NCI-H510A treated with DMSO at 0.1 percent for 48 hours (cell line): ENCODE measurements around the gene GALNT7.
"Not testable (repeated sequence)": the region's sequence is repeated elsewhere in the genome, so short reads cannot be mapped to it uniquely, and the experiment has no call there.

Experiments used
- DNase-seq: peaks from one replicate; lab custom pipeline; 2025; lab: John Stamatoyannopoulos, UW

The GALNT7 gene

GRCh38 chr4:173167758-173168395 is 734 bp upstream of the GALNT7 start:
- DNase-seq, result peak; percentile 56

- no peak for DNase-seq
Observed at GRCh38 chr4:173169178-173169427, 492 bp downstream of the GALNT7 start.

DNA sequence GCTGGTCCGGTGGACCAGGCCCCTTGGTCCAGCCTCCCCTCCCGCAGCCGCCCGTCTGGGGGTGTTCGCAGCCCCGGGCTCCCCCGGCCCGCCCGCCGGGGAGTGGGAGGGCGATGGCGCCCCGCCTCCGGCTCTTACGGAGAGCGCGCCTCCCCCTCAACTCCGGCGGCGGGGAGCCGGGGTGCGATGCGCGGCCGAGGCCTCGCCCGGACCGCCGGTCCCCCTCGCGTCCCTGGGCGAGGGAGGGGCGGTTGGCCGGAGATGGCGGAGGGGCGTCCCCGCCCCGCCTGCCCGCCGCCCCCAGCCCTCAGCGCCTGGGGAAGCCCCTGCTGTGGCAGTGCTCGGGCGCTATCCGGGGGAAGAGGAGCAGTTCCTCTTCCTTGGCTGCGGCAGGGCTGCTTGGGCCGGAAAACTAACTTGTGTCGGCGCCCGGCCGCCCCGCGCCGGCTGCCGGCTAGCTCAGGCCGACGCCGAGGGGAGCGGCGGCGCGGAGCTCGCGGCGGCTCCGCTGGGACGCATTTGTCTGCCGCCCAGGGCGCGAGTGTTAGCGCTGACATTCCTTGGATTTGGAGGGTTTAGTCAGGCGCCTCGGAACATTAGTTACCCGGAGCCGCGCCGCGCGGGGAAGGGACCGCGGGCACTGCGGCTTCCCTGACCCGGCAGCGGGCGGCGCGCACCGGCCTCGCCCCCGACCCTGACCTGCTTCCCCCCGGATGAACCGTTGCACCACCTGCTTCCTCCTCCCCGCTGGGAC is 994 bp downstream of the GALNT7 start:
- no peak for DNase-seq

DNA sequence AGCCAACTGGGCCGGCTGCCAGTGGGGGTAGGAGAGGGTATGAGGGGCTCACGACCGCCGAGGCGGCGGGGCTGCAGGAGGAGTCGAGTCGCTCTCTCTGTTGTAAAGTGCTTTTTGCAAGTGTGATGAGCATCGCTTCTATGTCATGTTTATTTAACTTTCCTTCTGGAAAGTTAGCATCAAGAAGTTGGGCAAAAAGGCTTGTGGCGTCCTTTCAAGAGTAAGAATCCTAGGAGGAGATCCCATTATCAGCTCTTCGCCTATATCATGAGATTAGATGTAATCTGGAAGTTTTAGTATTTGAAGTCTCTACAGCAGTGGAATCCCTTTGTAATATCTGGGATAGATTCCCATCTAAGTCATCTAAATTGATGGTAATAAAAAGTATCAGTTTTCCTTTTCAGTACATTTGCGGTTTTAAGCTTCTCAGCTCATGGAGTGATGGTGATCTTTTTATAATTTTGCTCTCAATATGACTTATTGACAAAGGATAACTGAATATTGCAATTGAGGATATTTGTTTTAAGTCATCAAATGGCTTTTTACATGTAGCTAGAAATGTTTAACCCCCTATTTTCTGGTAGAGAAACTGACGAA is 1.7 kb downstream of the GALNT7 start:
- DNase-seq, result no peak

DNA sequence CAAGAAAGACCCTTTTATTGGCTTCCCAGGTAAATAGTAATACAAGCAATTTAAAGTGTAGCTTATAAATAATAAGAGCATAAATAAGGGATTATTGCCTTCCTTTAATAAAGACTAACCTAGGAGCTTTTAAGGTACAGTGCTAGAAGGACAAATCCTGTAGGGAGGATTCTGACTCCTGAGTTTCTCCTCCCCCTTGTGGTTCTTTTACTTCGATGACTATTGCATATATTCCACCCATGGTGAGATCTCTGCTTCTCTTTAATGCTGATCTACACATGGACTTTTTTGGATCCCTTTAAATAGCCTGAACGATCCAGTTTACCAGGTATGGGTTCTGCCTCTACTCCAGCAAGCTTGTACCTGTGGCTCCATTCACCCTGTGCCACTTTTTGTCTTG is 2.5 kb downstream of the GALNT7 start:
- DNase-seq, result peak; percentile 8

- DNase-seq, result no peak
Observed at GRCh38 chr4:173171987-173172386, 3.4 kb downstream of the GALNT7 start.

- no peak for DNase-seq
Observed at GRCh38 chr4:173174184-173174583, 5.6 kb downstream of the GALNT7 start.

- no peak for DNase-seq
Observed at GRCh38 chr4:173174594-173175012, 6.0 kb downstream of the GALNT7 start.

GRCh38 chr4:173176010-173176409 is 7.4 kb downstream of the GALNT7 start:
- DNase-seq, result no peak

DNA sequence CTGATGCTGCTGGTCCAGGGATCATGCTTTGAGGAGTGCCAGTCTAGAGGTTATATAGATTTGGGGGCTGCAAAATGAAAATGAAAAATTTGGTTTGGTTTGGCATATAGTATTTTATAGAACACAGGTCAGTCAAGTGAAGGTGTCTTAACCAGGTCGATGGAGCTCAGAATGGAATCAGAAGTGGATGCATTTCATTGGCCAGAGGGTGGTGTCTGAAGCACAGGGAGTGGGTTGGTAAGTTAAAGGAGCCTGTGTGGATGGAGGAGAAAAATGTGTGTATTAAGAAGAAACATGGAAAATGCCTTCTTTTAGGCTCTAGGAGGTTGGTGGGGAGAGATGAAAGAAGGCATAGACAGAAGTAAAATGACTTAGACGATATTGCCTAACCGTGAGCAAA is 8.6 kb downstream of the GALNT7 start:
- DNase-seq, result no peak

- no peak for DNase-seq
Observed at GRCh38 chr4:173178144-173178543, 9.5 kb downstream of the GALNT7 start.

GRCh38 chr4:173181848-173182247 is 13.2 kb downstream of the GALNT7 start:
- no peak for DNase-seq

DNA sequence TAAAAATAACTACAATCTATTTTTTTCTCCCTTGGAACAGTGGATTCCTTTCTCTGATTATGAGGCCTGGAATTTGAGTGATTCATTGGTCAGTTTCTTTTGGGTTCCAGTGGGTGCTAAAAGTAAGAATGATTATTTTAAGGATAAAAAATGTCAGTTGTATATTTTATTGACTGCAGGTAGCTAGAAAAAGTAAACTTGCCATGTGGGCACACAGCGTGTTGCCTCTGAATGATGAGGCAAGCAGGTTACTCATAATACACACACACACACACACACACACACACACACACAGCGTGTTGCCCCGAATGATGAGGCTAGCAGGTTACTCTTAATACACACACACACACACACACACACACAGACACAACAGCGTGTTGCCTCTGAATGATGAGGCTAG is 13.8 kb downstream of the GALNT7 start:
- DNase-seq, result no peak

- not testable (repeated sequence) for DNase-seq
Observed at GRCh38 chr4:173183659-173184247, 15.1 kb downstream of the GALNT7 start.

GRCh38 chr4:173185847-173186510 is 17.4 kb downstream of the GALNT7 start:
- DNase-seq, result peak; percentile 11

DNA sequence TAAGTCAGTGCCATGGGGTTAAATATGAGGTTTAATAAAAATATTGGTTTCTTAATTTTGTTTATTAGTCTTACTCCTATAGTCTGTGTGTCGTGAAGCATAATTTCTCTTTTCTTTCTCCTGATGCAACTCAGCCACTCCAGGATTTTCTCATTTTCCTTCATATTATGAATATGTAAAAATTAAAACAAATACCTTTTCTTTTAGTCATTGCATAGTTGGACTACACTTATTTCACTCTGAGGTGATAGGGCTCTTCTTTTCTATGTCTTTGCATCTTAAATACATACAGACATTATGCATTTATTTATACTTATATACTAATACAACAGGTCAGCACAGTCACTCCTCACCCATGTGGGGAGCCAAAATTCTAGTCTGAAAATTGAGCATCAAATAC is 19.1 kb downstream of the GALNT7 start:
- DNase-seq, result no peak

DNA sequence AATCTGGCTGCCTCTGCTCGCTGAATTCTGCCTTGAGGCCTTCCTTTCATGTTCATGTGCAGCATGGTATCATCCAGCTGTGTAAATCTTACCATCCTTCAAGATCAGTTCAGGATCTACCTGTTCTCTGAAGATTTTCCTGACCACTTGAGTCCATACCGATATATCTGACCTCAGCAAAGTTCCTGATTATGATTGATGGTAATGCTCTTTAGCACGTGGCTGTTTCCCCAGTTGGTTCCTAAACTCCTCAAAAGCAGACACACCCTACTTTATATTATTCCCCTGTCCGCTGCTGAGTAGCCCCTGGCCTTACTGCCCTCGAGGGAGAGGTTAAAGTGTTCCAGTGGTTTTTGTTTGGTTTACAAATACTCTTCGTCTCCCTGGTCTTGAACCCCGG is 20.0 kb downstream of the GALNT7 start:
- DNase-seq, result no peak

GRCh38 chr4:173189117-173189693 is 20.6 kb downstream of the GALNT7 start:
- no peak for DNase-seq

- no peak for DNase-seq
Observed at GRCh38 chr4:173191623-173192041, 23.0 kb downstream of the GALNT7 start.

- DNase-seq, result no peak
Observed at GRCh38 chr4:173192375-173193162, 24.0 kb downstream of the GALNT7 start.

- no peak for DNase-seq
Observed at GRCh38 chr4:173194157-173194556, 25.5 kb downstream of the GALNT7 start.
